Ovary (tissue), 3 donors: ENCODE data around the gene NCS1.

Source experiments
- EP300 ChIP-seq: sonication (generic); formaldehyde crosslinking; IDR thresholded peaks from one replicate; pipeline ENCODE4 v1.6.1; 2017; ENCODE audit warnings: antibody characterized with exemption
- POLR2A ChIP-seq: fragments of 450-650 bp; IDR thresholded peaks from one replicate; pipeline ENCODE4 v1.6.1; 2017; ENCODE audit warnings: antibody characterized with exemption, mild to moderate bottlenecking, moderate library complexity
- TF ChIP-seq, protein P1 (sequence below), 3 donors: fragments of 450-650 bp in 2 of 3; fragments of 200-600 bp in 1 of 3; IDR thresholded peaks; one replicate each; pipeline versions ENCODE4 v1.5.1 to v1.8.0; 2016 to 2022; ENCODE audit warnings: antibody characterized with exemption in 3 of 3, mild to moderate bottlenecking in 1 of 3
- donor health status: DM: no; HTN: no; CAD: no.

DNA sequence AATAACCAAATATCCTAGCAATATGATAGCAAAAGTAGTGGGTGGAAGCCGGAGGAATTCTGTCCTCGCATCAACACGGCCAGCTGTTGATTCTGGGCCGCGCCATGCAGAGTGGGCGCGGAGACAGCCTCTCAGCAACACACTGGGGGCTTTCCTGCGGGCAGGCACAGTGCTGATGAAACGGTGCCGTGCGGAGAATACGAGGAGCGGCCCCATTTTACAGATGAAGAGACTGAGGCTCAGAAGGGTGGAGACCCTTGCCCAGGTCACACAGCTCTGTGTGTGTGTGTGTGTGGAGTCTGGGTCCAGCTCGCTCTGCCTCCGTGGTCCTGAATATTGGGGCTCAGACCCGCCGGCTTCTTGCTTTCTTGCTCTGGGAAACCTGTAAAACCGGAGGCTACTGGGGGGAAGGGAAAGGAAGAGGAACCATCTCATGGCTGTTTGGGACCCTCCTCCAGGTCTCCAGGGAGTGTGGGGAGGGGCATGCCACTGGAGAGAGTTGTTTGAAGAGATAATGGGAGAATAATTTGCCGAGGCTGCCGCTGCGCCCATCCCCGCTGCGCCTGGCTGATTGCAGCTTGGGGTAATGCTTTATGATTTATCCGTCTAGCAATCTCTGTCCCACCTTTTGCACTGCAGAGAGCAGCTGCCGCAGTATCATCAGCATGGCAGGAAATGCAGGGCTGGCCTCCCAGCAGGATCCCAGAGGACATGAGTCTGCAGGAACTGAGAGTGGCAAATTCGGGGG, 36.6 kb downstream of the NCS1 start:
- TF ChIP-seq, protein P1, sequence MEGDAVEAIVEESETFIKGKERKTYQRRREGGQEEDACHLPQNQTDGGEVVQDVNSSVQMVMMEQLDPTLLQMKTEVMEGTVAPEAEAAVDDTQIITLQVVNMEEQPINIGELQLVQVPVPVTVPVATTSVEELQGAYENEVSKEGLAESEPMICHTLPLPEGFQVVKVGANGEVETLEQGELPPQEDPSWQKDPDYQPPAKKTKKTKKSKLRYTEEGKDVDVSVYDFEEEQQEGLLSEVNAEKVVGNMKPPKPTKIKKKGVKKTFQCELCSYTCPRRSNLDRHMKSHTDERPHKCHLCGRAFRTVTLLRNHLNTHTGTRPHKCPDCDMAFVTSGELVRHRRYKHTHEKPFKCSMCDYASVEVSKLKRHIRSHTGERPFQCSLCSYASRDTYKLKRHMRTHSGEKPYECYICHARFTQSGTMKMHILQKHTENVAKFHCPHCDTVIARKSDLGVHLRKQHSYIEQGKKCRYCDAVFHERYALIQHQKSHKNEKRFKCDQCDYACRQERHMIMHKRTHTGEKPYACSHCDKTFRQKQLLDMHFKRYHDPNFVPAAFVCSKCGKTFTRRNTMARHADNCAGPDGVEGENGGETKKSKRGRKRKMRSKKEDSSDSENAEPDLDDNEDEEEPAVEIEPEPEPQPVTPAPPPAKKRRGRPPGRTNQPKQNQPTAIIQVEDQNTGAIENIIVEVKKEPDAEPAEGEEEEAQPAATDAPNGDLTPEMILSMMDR (IDR thresholded peaks at IDR 0.05) = no peak
- TF ChIP-seq EP300 = no peak
- no peak for TF ChIP-seq POLR2A
